GF-D8 (cell line): ENCODE data around the gene CLDN11.

Experiments
- DNase-seq: peaks from one replicate; lab custom pipeline; 2025; lab: John Stamatoyannopoulos, UW

The CLDN11 gene

DNA sequence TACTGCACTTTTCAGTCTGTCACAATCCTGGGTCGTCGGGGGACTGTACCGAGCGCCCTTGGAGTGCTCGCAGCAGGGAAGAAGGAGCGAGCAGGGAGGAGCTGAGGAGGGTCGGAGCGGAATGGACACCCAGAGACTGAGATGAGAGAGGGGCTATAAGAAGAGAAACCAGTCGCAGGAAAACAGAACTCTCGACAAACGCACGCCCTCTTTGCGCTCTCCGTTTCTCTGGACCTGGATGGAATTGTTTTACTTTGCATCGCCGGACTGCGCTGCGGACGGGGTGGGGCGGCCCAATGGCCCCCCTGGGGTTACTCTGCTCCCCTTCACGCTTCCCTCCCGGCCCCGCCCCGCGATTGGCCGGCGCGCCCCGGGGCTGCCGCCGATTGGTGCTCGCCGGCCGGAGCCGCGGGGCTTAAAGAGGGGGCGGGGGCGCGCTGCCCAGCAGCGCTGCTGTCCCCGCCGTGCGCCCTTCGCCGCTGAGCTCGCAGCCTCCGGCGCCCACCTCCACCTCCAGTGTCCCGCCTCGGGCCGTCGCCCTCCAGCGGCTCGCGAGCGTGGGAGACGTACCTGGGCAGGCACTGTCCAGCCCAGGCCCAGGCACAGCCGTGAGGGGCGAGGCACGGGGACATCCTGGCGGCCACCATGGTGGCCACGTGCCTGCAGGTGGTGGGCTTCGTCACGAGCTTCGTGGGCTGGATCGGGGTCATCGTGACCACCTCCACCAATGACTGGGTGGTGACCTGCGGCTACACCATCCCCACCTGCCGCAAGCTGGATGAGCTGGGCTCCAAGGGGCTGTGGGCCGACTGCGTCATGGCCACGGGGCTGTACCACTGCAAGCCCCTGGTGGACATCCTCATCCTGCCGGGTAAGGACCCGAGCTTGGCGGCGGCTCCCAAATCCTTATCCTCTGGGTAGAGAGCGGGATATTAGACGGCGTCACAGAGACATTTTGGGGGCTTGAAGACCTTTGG lies at the start of gene CLDN11:
Gene CLDN11 (plus strand): TSS at position 447 of the 977 bp plus-strand sequence. CDS start 199 bp downstream, at position 646.
- DNase-seq, result no peak

DNA sequence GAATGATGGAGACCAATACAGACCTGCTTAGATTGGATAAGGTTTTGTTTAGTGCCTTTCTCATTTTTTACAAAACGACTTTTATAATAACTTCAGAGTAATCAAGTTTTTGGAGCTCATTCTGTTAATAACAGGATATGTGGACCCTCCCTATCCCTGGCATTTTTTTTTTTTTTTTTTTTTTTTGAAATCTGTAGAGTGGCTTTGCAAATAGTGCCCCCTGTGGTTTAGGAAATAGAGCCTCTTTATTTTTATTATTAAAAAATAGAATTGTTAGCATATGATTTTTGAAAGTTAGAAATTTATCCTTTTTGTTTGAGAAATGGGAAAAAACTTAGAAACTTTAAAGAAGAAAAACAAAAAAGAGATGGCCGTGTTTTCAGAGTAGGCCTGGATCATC lies 49.7 kb upstream of the CLDN11 start:
- DNase-seq, result no peak

- no peak for DNase-seq
These were observed 46.3 kb upstream of the CLDN11 start for GRCh38 chr3:170372190-170372879.

GRCh38 chr3:170383567-170383966 lies 35.1 kb upstream of the CLDN11 start:
- no peak for DNase-seq

GRCh38 chr3:170386468-170386867 lies 32.2 kb upstream of the CLDN11 start:
- DNase-seq, result no peak

- DNase-seq, result no peak
These were observed 30.7 kb upstream of the CLDN11 start for GRCh38 chr3:170387950-170388349.

DNA sequence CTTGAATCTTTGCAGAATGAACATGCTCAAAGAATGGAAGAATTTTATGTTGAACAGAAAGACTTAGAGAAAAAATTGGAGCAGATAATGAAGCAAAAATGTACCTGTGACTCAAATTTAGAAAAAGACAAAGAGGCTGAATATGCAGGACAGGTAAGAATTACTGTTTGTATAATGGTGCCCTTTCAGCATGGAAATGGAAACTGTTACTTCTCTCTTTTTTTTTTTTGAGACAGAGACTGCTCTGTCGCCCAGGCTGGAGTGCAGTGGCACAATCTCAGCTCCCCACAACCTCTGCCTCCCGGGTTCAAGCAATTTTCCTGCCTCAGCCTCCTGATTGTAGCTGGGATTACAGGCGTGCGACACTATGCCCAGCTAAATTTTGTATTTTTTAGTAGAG lies 27.6 kb upstream of the CLDN11 start:
- DNase-seq, result no peak

DNA sequence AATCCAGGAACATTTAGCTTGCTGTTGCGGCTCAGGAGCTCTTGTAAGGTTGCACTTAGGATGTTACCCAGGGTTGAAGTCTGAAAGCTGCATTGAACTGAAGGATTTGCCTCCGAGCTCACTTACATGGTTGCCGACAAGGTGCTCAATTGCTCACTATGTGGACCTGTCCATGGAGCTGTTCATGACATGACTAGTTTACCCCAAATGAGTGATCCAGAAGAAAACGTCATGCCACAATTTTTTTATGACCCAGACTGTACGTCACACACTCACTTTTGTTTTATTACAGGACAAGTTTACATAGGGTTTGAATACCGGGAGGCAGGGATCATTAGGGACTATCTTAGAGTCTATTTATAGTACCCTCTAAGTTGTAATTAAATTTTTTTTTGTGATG lies 21.0 kb upstream of the CLDN11 start:
- DNase-seq, result no peak

DNA sequence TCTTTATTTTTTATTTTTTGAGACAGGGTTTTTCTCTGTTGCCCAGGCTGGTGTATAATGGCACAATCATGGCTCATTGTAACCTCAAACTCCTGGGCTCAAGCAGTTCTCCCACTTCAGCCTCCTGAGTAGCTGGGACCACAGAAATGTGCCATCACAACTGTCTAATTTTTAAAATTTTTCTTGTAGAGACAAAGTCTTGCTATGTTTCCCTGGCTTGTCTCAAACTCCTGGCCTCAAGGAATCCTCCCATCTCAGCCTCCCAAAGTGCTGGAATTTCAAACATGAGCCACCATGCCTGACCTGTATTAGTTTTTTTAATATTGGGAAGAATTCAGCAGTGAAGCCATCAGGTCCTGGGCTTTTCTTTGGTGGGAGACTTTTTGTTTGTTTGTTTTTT lies 13.6 kb upstream of the CLDN11 start:
- no peak for DNase-seq

DNA sequence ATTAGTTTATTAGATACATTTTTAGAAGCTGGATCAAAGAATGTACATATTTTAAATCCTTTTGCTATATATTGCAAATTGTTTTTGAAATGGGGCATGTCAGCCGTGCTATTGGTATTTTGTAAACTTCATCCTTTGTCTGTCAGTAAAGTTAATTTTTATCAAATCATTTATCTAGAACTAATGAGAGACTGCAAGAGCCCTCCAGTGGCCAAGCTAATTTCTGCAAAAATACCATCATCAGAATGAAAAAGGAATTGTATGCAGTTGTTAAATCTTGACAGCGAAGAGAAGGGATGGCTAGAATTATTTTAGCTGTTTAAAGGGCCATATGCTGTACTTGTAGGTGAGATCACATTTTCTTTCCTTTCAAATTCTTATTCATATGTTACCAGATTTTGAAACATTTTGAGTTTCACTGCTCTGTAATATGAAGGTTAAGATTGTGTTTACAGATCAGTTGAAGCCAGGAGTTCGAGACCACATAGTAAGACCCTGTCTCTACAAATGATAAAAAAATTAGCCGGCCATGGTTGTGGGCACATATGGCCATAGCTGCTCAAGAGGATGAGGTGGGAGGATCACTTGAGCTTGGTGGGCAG lies 8.1 kb upstream of the CLDN11 start:
- no peak for DNase-seq

DNA sequence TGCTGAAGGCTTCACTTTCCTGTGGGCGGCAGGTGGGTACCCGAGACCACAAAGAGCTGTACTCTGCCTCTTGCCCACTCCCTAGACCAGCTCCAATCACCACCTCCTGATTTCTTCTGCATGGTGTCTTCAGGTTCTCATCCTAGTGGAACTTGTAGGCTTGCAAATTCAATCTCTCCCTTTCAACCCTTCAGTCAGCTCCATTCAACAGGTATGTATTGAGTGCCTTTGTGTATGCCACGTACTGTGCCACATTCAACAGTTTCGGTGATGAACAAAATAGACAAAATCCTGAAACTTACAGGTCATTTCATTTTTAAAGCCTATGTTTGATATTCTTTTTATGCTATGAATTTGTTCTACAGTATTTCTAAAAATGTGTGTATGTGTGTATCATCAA lies 5.4 kb upstream of the CLDN11 start:
- DNase-seq, result no peak

DNA sequence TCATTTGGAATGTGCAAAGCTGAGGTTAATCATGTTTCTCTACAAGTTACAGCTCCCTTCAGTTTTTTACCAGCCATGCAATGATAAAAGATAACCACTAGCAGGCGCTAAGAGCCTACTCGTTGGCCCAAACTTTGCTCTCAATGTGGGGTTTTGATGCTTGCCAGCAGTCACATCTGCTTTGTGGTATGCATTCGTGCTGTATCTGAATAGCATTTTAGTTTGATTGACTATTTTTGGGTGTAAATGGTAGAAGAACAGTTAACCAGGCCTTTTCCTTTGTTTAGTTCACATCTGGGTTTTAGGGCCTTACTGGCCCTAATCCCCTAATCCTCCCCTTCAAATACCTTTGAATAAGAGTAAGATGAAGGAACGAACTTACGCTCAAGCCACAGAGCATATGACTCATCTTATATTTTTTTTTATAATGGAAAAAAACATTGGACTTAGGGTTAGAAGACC lies 4.4 kb upstream of the CLDN11 start:
- peak; percentile 30 for DNase-seq

DNA sequence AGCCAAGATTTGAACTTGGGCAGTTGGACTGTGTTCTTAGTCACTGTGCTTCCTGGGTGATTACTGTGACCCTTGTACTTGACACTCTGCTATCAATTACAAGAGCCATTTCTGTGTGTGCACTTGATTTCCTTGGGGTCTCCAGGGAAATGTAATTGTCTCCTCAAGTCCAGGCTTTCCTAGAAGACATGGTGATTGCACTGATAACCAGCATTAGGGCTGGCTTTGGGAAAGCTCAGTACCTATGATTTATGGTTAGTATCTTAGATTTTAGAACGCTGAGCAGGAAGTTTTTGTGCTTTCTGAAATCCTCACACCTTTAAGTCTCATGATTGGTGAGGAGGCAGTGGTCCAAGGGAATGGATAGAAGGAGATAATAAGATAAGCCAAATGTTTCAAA lies 1.6 kb upstream of the CLDN11 start:
- DNase-seq, result no peak

DNA sequence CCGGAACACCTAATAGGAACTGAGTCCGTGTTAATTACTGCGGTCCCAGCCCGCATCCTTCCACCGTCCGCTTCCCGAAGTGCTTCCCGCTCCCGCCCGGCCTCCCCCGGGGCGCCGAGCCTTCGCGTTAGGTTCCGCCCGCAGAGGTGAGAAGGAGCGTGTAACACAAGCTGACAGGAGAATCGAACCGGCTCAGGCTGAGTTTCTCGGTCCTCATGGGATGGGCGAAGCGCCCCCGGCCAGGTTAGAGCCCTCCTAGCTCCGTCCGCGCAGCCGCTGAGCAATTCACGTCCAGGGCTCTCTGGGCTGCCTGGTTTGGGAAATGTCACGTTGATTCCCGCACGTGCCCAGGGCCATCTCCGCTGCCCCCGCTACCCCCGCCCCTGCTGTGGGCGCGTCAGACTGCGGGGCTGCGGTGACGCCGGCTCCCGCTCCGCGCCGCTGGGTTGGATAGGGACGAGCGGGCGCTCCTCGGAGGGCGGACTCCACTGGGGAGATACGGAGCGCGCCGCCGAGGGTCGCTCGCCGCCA lies 954 bp downstream of the CLDN11 start:
- DNase-seq, result no peak

DNA sequence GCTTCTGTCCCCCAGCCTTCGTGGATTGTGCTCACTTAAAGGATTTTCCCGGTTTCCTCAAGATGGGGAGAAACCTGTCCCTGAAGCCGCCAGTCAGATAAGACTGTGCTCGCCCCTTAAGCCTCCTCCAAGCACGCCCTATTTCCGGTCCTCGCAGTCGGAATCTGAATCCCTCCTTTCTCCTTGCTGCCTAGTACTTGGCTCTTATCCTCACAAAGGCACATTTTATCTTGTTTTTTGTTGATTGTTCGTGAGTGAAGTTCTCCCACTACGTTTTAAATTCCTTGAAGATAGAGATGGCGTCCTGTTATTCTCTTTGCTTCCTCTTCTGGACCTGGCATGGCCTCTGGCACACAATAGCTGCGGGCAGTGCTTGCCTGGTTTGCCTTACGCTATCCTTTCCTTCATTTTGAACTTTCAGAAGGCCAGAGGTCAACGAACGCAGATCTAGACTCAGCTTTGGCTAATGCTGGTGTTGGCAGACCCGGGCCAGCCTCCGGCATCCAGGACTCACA lies 1.7 kb downstream of the CLDN11 start:
- no peak for DNase-seq

- DNase-seq, result no peak
These were observed 2.5 kb downstream of the CLDN11 start for GRCh38 chr3:170421111-170421641.

- no peak for DNase-seq
These were observed 3.1 kb downstream of the CLDN11 start for GRCh38 chr3:170421758-170422157.

DNA sequence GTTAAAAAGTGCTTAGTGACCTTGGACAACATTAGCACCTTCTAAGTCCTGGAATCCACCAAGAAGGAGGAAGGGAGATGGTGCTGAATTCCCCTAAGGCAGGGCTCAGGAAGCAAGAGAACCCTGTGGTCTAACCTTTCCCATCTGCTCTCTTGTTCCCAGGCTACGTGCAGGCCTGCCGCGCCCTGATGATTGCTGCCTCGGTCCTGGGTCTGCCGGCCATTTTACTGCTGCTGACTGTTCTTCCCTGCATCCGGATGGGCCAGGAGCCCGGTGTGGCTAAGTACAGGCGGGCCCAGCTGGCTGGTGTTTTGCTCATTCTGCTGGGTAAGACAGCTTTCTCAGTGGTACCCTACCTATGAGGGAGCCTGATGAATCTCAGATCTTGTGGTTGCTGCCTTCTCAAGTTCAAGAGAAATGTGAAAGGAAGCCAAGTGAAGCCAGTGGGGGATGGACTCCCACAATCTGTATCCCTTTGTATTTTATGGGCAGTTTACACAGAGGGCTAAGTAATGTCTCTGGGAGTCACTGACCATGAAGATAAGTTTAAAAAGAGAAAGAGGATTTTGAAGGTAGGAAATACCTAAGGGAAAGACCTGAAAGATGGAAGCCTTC lies 4.4 kb downstream of the CLDN11 start:
- DNase-seq, result no peak

DNA sequence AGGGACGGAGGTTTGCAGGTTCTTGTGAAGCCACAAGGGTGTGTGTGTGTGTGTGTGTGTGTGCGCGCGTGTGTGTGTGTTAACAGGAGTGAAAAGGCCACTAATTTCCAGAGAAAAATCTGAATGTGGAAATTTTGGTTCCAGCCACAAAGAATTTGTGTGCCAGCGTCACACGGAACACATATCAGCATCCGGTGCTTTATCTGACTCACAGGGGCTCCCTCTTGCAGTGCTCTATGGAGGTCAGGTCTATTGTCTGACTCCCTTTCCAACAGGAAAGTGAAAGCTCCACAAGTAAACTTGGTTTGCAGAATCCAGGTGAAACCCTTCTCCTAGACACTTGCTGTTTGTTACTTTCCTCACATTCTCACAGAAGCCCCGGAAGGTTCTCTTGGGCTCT lies 6.2 kb downstream of the CLDN11 start:
- DNase-seq, result no peak

GRCh38 chr3:170425491-170426239 lies 7.0 kb downstream of the CLDN11 start:
- no peak for DNase-seq
